ENCODE measurements around the gene SF3A1. TPM values are rescaled to one million over a fixed set of nuclear protein-coding genes. Genes with fewer than 3 reads are reported as not detected.

Gene SF3A1
- total and polyA plus RNA-seq, 2 experiments from 2014 or later = 45.8 to 84.6 TPM

GRCh38 chr22:30347255-30347892, 9.3 kb downstream of the SF3A1 start:
- H3K4me2 ChIP-seq = no peak overlapping the region
- H3K27me3 ChIP-seq = no peaks in the 10 kb centered on the region
- 91% methylated on average over 5 of the region's 5 CpGs for whole genome bisulfite sequencing (ENCODE audit: low lambda C conversion rate, missing lambda C conversion rate)
- DNase-seq (ENCODE audit: low spot score) = no peak
- H3K36me3 ChIP-seq (replicated peaks; ENCODE audit: insufficient read depth, low read depth) = peaks cover 4% of the 10 kb centered on the region
- H3K4me1 ChIP-seq (ENCODE audit: insufficient read depth) = peaks cover 6% of the 10 kb centered on the region
- peak overlapping the region; percentile 72 for H3K27ac ChIP-seq
- peaks cover 29% of the 10 kb centered on the region for H4K20me1 ChIP-seq (ENCODE audit: insufficient read depth, poor library complexity, severe bottlenecking)
- H3K9me2 ChIP-seq (replicated peaks; ENCODE audit: insufficient read depth) = no peaks in the 10 kb centered on the region
- peaks cover 62% of the 10 kb centered on the region for H3K79me2 ChIP-seq
- no peak overlapping the region for H2AFZ ChIP-seq
- TF ChIP-seq EZH2phosphoT487 (IDR thresholded peaks at IDR 0.05; ENCODE audit: low read depth, severe bottlenecking, unreplicated experiment) (no peak), EZH2 (IDR thresholded peaks at IDR 0.05; ENCODE audit: borderline replicate concordance) (no peak)
- TF ChIP-seq, protein P1, sequence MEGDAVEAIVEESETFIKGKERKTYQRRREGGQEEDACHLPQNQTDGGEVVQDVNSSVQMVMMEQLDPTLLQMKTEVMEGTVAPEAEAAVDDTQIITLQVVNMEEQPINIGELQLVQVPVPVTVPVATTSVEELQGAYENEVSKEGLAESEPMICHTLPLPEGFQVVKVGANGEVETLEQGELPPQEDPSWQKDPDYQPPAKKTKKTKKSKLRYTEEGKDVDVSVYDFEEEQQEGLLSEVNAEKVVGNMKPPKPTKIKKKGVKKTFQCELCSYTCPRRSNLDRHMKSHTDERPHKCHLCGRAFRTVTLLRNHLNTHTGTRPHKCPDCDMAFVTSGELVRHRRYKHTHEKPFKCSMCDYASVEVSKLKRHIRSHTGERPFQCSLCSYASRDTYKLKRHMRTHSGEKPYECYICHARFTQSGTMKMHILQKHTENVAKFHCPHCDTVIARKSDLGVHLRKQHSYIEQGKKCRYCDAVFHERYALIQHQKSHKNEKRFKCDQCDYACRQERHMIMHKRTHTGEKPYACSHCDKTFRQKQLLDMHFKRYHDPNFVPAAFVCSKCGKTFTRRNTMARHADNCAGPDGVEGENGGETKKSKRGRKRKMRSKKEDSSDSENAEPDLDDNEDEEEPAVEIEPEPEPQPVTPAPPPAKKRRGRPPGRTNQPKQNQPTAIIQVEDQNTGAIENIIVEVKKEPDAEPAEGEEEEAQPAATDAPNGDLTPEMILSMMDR (IDR thresholded peaks at IDR 0.05; ENCODE audit: poor library complexity) = no peak
- no peaks in the 10 kb centered on the region for H3K9me3 ChIP-seq (ENCODE audit: low read depth)
- H3K4me3 ChIP-seq = no peak overlapping the region

DNA sequence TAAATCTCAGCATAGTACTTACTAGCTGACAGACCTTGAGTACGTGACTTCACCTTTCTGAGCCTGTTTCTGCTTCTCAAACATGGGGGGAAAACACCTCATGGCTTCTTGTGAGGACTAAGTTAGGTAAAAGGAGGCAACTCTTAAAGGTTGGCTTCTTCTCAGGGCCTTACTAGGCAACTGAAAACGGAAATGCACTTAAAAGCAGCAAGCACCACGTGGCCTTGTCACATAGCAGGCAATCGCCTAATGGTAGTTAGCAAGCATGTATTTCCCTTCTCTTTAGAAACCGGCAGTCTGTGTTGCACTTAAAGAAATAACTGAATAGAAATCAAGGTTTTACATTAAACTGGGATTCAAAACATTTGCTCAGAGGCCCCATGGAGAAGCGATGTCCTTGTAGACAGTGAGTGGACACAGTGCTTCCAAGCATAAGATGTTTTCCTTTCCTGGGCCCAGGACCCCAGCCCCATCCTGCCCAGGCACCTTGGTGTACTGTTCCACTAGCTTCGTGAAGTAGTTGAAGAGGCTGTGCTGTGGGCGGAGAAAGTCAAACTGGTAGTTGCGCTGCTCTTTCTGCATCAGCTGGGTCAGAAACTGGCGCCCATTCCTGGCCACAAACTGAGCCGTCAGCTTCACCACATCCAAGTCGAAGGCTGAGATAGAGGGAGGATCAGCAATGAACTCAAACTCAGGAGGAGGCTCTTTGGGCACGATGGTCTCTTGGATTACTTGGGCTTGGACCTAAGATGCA, 12.1 kb downstream of the SF3A1 start:
- 98% methylated on average over 13 of the region's 13 CpGs for WGBS (ENCODE audit: low lambda C conversion rate, missing lambda C conversion rate)
- TF ChIP-seq EZH2 (IDR thresholded peaks at IDR 0.05; ENCODE audit: borderline replicate concordance) (no peak), EZH2phosphoT487 (IDR thresholded peaks at IDR 0.05; ENCODE audit: low read depth, severe bottlenecking, unreplicated experiment) (no peak)
- TF ChIP-seq, protein P1 (IDR thresholded peaks at IDR 0.05; ENCODE audit: poor library complexity) = no peak
- H3K36me3 ChIP-seq (replicated peaks; ENCODE audit: insufficient read depth, low read depth) = peaks cover 4% of the 10 kb centered on the region
- no peak overlapping the region for H3K27ac ChIP-seq
- no peaks in the 10 kb centered on the region for H3K9me2 ChIP-seq (replicated peaks; ENCODE audit: insufficient read depth)
- H2AFZ ChIP-seq = no peak overlapping the region
- DNase-seq (ENCODE audit: low spot score) = no peak
- peaks cover 6% of the 10 kb centered on the region for H3K4me1 ChIP-seq (ENCODE audit: insufficient read depth)
- H3K4me3 ChIP-seq = no peak overlapping the region
- peaks cover 36% of the 10 kb centered on the region for H3K79me2 ChIP-seq
- H3K4me2 ChIP-seq = no peak overlapping the region
- no peaks in the 10 kb centered on the region for H3K9me3 ChIP-seq (ENCODE audit: low read depth)
- H4K20me1 ChIP-seq (ENCODE audit: insufficient read depth, poor library complexity, severe bottlenecking) = peaks cover 25% of the 10 kb centered on the region
- H3K27me3 ChIP-seq = no peaks in the 10 kb centered on the region

GRCh38 chr22:30340911-30341685, 15.6 kb downstream of the SF3A1 start:
- TF ChIP-seq EZH2 (IDR thresholded peaks at IDR 0.05; ENCODE audit: borderline replicate concordance) (no peak), EZH2phosphoT487 (IDR thresholded peaks at IDR 0.05; ENCODE audit: low read depth, severe bottlenecking, unreplicated experiment) (no peak)
- TF ChIP-seq, protein P1 (IDR thresholded peaks at IDR 0.05; ENCODE audit: poor library complexity) = no peak
- Histone ChIP-seq H3K9me2 (replicated peaks; ENCODE audit: insufficient read depth) (no peaks in the 10 kb centered on the region), H2AFZ (no peak overlapping the region), H3K36me3 (replicated peaks; ENCODE audit: insufficient read depth, low read depth) (peaks cover 4% of the 10 kb centered on the region), H3K4me2 (no peak overlapping the region), H3K4me3 (no peak overlapping the region), H3K27me3 (no peaks in the 10 kb centered on the region), H3K27ac (no peak overlapping the region), H3K79me2 (peaks cover 2% of the 10 kb centered on the region), H3K4me1 (ENCODE audit: insufficient read depth) (no peaks in the 10 kb centered on the region), H4K20me1 (ENCODE audit: insufficient read depth, poor library complexity, severe bottlenecking) (no peaks in the 10 kb centered on the region), H3K9me3 (ENCODE audit: low read depth) (no peaks in the 10 kb centered on the region)
- WGBS (ENCODE audit: low lambda C conversion rate, missing lambda C conversion rate) = 88% methylated on average over 14 of the region's 16 CpGs
- no peak for DNase-seq (ENCODE audit: low spot score)

Data from hepatocyte (in vitro differentiated cells).